Activated CD8-positive, alpha-beta memory T cell treated with anti-CD3 and anti-CD28 coated beads for 4 hours (primary cell): ENCODE results near the gene SYS1.
A peak's percentile ranks its signal among the peaks of the same experiment; 100 is the strongest.

Experiments used
- DNase-seq, 2 donors: peaks; one replicate each; pipeline ENCODE4 v3.0.0-alpha.2; 2020; ENCODE audit warnings: low read depth in 2 of 2

Gene SYS1

GRCh38 chr20:45387274-45387673 lies 24.3 kb downstream of the SYS1 start:
- DNase-seq: no peak

GRCh38 chr20:45390931-45391330 lies 28.0 kb downstream of the SYS1 start:
- DNase-seq: no peak

GRCh38 chr20:45391559-45391958 lies 28.6 kb downstream of the SYS1 start:
- no peak for DNase-seq

- no peak for DNase-seq
These were observed 29.8 kb downstream of the SYS1 start for GRCh38 chr20:45392733-45393132.

GRCh38 chr20:45394221-45395113 lies 31.5 kb downstream of the SYS1 start:
- no peak for DNase-seq

- DNase-seq: no peak
These were observed 32.1 kb downstream of the SYS1 start for GRCh38 chr20:45395114-45395415.

GRCh38 chr20:45399018-45399417 lies 36.1 kb downstream of the SYS1 start:
- DNase-seq: no peak

- DNase-seq: no peak
These were observed 37.5 kb downstream of the SYS1 start for GRCh38 chr20:45400346-45401031.

- DNase-seq: no peak
These were observed 40.0 kb downstream of the SYS1 start for GRCh38 chr20:45402946-45403345.

GRCh38 chr20:45404438-45404837 lies 41.5 kb downstream of the SYS1 start:
- no peak for DNase-seq

GRCh38 chr20:45405571-45406259 lies 42.8 kb downstream of the SYS1 start:
- DNase-seq: no peak

- DNase-seq: peak; percentile 39
These were observed 43.5 kb downstream of the SYS1 start for GRCh38 chr20:45406260-45407066.

GRCh38 chr20:45407067-45407745 lies 44.2 kb downstream of the SYS1 start:
- no peak for DNase-seq

GRCh38 chr20:45407783-45408645 lies 45.1 kb downstream of the SYS1 start, which contains the start of gene DBNDD2:
DBNDD2 (plus strand) TSS chr20:45408289; CDS start chr20:45408468, 179 bp downstream.
- DNase-seq: no peak

- DNase-seq: no peak
These were observed 45.8 kb downstream of the SYS1 start for GRCh38 chr20:45408646-45409213.

GRCh38 chr20:45409521-45410272 lies 46.7 kb downstream of the SYS1 start:
- no peak for DNase-seq

GRCh38 chr20:45410887-45411286 lies 47.9 kb downstream of the SYS1 start:
- DNase-seq: no peak

GRCh38 chr20:45412653-45413052 lies 49.7 kb downstream of the SYS1 start:
- no peak for DNase-seq

- no peak for DNase-seq
These were observed 50.5 kb downstream of the SYS1 start for GRCh38 chr20:45413479-45413878.
